HEK293T (cell line): Measurements from ENCODE around the gene TMEM41B.
"Not testable (repeated sequence)": the region's sequence is repeated elsewhere in the genome, so short reads cannot be mapped to it uniquely, and the experiment has no call there.

ENCODE experiments used
- CTCF ChIA-PET: fragments of 350-600 bp; formaldehyde crosslinking; extraction: SDS; loops from one replicate; lab custom pipeline; 2021; ENCODE audit warnings: antibody characterized with exemption, inconsistent platforms; lab: Yijun Ruan, JAX
- POLR2A ChIA-PET: fragments of 350-600 bp; formaldehyde crosslinking; extraction: SDS; loops from one replicate; lab custom pipeline; 2020; ENCODE audit warnings: antibody characterized with exemption, inconsistent platforms; lab: Yijun Ruan, JAX
- DNase-seq: peaks from one replicate; pipeline ENCODE4 v3.0.0; 2012; ENCODE audit warnings: mixed read lengths; ENCODE audit errors: extremely low spot score
- ARNT ChIP-seq: fragments of 450-650 bp; IDR thresholded peaks from 2 replicates; pipeline ENCODE4 v1.6.1; 2017; ENCODE audit warnings: mild to moderate bottlenecking
- BHLHE40 ChIP-seq: fragments of 450-650 bp; IDR thresholded peaks from 2 replicates; pipeline ENCODE4 v1.6.1; 2016; ENCODE audit warnings: mild to moderate bottlenecking, moderate library complexity, borderline replicate concordance
- CTBP1 ChIP-seq: fragments of 450-650 bp; IDR thresholded peaks from 2 replicates; pipeline ENCODE4 v1.6.1; 2016; ENCODE audit warnings: borderline replicate concordance
- ELF4 ChIP-seq: fragments of 450-650 bp; IDR thresholded peaks from 2 replicates; pipeline ENCODE4 v1.6.1; 2017; ENCODE audit warnings: antibody characterized with exemption
- FOXA1 ChIP-seq: fragments of 450-650 bp; IDR thresholded peaks from 2 replicates; pipeline ENCODE4 v1.6.1; 2016; ENCODE audit warnings: mild to moderate bottlenecking
- FOXK2 ChIP-seq: fragments of 450-650 bp; IDR thresholded peaks from 2 replicates; pipeline ENCODE4 v1.6.1; 2016; ENCODE audit warnings: mild to moderate bottlenecking
- FOXM1 ChIP-seq: fragments of 450-650 bp; IDR thresholded peaks from 2 replicates; pipeline ENCODE4 v1.6.1; 2017; ENCODE audit warnings: mild to moderate bottlenecking, borderline replicate concordance
- HDGF ChIP-seq: fragments of 450-650 bp; IDR thresholded peaks from 2 replicates; pipeline ENCODE4 v1.6.1; 2017; ENCODE audit warnings: antibody characterized with exemption, borderline replicate concordance
- L3MBTL2 ChIP-seq: fragments of 450-650 bp; conservative IDR thresholded peaks from 2 replicates; pipeline ENCODE4 v1.6.1; 2016; ENCODE audit warnings: mild to moderate bottlenecking
- LEF1 ChIP-seq: fragments of 450-650 bp; IDR thresholded peaks from 2 replicates; pipeline ENCODE4 v1.6.1; 2017; ENCODE audit warnings: mild to moderate bottlenecking, borderline replicate concordance
- NFRKB ChIP-seq: fragments of 450-650 bp; IDR thresholded peaks from 2 replicates; pipeline ENCODE4 v1.6.1; 2016; ENCODE audit warnings: mild to moderate bottlenecking, moderate library complexity
- SP1 ChIP-seq: fragments of 450-650 bp; IDR thresholded peaks from 2 replicates; pipeline ENCODE4 v1.6.1; 2017
- SUZ12 ChIP-seq: fragments of 450-650 bp; IDR thresholded peaks from 2 replicates; pipeline ENCODE4 v1.6.1; 2016; ENCODE audit warnings: mild to moderate bottlenecking
- TARDBP ChIP-seq: fragments of 450-650 bp; IDR thresholded peaks from 2 replicates; pipeline ENCODE4 v1.6.1; 2016
- ZNF384 ChIP-seq: fragments of 450-650 bp; IDR thresholded peaks from 2 replicates; pipeline ENCODE4 v1.6.1; 2016
- TF ChIP-seq, protein P1 (sequence below): fragments of 450-650 bp; IDR thresholded peaks from 2 replicates; pipeline ENCODE4 v1.6.1; 2016

Gene TMEM41B

GRCh38 chr11:9263840-9264315, 50.5 kb downstream of the TMEM41B start:
- ChIA-PET POLR2A (interaction anchor here (1.0 to 2.5 kb wide), 9 partner anchors 11 to 148 kb away, joined by 3 to 18 read pairs (median 8); partner anchors contain the start of gene TMEM41B), CTCF (no interaction called here)
- no peak for TF ChIP-seq LEF1
- TF ChIP-seq ZNF384 = peak; percentile 75; the same call in 1 of the 2 replicates
- TF ChIP-seq, protein P1, sequence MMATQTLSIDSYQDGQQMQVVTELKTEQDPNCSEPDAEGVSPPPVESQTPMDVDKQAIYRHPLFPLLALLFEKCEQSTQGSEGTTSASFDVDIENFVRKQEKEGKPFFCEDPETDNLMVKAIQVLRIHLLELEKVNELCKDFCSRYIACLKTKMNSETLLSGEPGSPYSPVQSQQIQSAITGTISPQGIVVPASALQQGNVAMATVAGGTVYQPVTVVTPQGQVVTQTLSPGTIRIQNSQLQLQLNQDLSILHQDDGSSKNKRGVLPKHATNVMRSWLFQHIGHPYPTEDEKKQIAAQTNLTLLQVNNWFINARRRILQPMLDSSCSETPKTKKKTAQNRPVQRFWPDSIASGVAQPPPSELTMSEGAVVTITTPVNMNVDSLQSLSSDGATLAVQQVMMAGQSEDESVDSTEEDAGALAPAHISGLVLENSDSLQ = peak; percentile 35; the same call in 1 of the 2 replicates
- no peak for TF ChIP-seq CTBP1
- no peak for TF ChIP-seq FOXK2
- TF ChIP-seq BHLHE40 = no peak
- DNase-seq = no peak

DNA sequence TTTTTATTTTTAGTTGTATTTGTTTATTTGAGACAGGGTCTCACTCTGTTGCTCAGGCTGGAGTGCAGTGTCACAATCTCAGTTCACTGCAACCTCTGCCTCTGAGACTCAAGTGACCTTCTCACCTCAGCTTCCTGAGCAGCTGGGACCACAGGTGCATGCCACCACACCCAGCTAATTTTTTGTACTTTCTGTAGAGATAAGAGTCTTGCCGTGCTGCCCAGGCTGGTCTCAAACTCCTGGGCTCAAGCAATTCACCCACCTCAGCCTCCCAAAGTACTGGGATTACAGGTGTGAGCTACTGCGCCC, 53.6 kb downstream of the TMEM41B start:
- POLR2A ChIA-PET, DNase-seq: not testable (repeated sequence)
- CTCF ChIA-PET = interaction anchor here (1.2 to 1.4 kb wide), 2 partner anchors 14 to 53 kb away, joined by 3 read pairs; no protein-coding TSS in a partner anchor

DNA sequence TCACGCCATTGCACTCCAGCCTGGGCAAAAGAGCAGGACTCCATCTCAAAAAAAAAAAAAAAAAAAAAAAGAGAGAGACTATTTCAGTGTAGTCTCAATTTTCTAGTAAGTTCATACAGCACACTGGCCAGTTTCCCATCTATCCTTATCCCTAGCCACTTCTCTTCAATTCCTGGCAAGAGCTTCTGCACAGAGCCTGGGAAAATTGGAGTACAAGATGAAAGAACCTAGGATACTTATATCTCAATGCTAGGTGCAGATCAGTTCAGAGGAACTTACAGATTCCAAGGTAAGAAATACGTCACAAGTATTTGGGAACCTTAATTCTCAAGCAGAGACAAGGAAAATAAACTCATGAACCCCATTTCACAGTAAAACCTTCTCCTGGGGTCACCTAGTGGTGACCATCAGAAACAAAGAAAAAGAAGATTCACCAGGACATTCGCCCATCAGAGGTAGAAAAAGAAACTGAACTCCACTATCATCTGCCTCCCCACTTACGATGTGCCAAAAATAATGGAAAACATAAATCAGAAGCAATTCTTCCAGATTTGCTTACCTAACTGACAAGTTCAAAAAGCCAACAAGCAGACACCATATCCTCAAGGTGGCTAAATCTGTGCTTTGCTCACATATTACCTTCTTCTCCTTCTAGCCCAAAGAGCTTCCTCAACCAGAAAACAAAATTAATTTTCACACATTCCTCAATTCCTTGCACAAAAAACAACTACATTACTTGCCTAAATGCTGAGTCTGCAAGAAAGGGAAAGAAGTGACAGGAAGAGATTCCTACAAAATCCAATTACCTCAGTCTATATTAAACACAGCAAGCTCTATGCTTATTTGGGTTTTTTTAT, 54.2 kb downstream of the TMEM41B start:
- TF ChIP-seq, protein P1 = no peak
- TF ChIP-seq LEF1 (no peak), CTBP1 (no peak), TARDBP (no peak), SUZ12 (no peak), HDGF (no peak), SP1 (no peak), ARNT (no peak), FOXK2 (no peak), NFRKB (no peak), L3MBTL2 (no peak), FOXM1 (no peak)
- CTCF ChIA-PET = interaction anchor here (0.6 to 1.4 kb wide), 3 partner anchors 15 to 1061 kb away, joined by 3 read pairs; no protein-coding TSS in a partner anchor
- POLR2A ChIA-PET = no interaction called here
- no peak for DNase-seq

- POLR2A ChIA-PET, CTCF ChIA-PET: not testable (repeated sequence)
Observed at GRCh38 chr11:9258279-9258678, 56.1 kb downstream of the TMEM41B start.

DNA sequence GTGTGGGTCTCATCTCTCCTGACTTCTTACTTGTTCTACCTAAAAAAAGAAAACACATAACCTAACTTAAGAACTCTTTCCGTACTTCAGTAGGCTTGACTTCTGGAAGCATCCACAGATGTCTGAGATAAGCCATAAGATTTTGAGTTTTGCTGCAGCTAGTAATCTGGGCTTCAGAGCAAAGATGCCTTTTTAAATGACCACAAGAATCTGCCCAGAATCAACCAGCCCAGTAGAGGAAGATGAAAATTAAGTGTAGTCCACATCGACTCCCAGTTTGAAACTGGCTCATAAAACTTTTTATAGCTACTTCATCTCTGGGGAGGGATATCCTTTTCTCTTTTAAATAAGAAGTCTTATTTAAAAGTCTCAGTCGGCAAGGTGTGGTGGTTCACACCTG, 60.0 kb downstream of the TMEM41B start:
- TF ChIP-seq HDGF (no peak), ARNT (no peak), FOXA1 (no peak), L3MBTL2 (no peak), SP1 (no peak), LEF1 (no peak), FOXM1 (no peak), CTBP1 (no peak), ZNF384 (no peak)
- POLR2A ChIA-PET = interaction anchor here (1.1 kb wide), 1 partner anchor 10 kb away, joined by 5 read pairs; the partner anchor contains the start of gene DENND5A
- DNase-seq = no peak
- CTCF ChIA-PET = interaction anchor here (0.6 kb wide), 1 partner anchor 18 kb away, joined by 3 read pairs; no protein-coding TSS in a partner anchor

More at GRCh38 chr11:9258279-9258678, 56.1 kb downstream of the TMEM41B start:
- DNase-seq = not testable (repeated sequence)

GRCh38 chr11:9253086-9253485, 61.3 kb downstream of the TMEM41B start:
- ChIA-PET POLR2A (interaction anchor here (1.5 kb wide), 1 partner anchor 12 kb away, joined by 5 read pairs; the partner anchor contains the start of gene DENND5A), CTCF (no interaction called here)
- TF ChIP-seq ZNF384 = no peak
- no peak for TF ChIP-seq FOXM1
- no peak for TF ChIP-seq FOXK2
- TF ChIP-seq, protein P1 = no peak
- no peak for TF ChIP-seq CTBP1
- TF ChIP-seq LEF1 = no peak
- no peak for TF ChIP-seq FOXA1
- TF ChIP-seq TARDBP = no peak
- no peak for TF ChIP-seq SP1
- no peak for TF ChIP-seq ARNT
- no peak for TF ChIP-seq BHLHE40
- TF ChIP-seq ELF4 = no peak
- TF ChIP-seq L3MBTL2 = no peak
- DNase-seq = no peak
